ENCODE data around the gene SAXO2. TPM values are rescaled to one million over a fixed set of nuclear protein-coding genes. Genes with fewer than 3 reads are reported as not detected.

Gene SAXO2
- total and polyA plus RNA-seq, 2 donors (not counting 3 experiments of a cell fraction or from before 2014, with no cell fraction given), result 0.98 to 5.2 TPM

GRCh38 chr15:82314769-82315518, 52.3 kb downstream of the SAXO2 start:
- CTCF ChIA-PET, result no interaction called here
- Histone ChIP-seq H3K4me1 (ENCODE audit: control insufficient read depth, extremely low read depth, insufficient read depth, low read length) (peaks cover 4% of the 10 kb centered on the region), H3K9me3 (replicated peaks; ENCODE audit: control insufficient read depth, insufficient read depth, low read length) (no peaks in the 10 kb centered on the region), H3K27me3 (ENCODE audit: control insufficient read depth in 2 of 2, insufficient read depth in 2 of 2, low read length in 2 of 2) (no peaks in the 10 kb centered on the region), H4K20me1 (replicated peaks; ENCODE audit: control insufficient read depth, extremely low read depth, insufficient read depth, low read length) (no peaks in the 10 kb centered on the region), H3K27ac (ENCODE audit: insufficient read depth, low read depth, low read length) (no peak overlapping the region), H3K4me2 (ENCODE audit: insufficient read depth, low read length) (no peak overlapping the region), H3K36me3 (ENCODE audit: control insufficient read depth in 2 of 2, extremely low read depth in 1 of 2, insufficient read depth in 2 of 2, low read length in 2 of 2) (no peaks in the 10 kb centered on the region), H3K4me3 (replicated peaks in 1 of 3; ENCODE audit: insufficient read depth in 1 of 3, low read depth in 1 of 3, low read length in 3 of 3) (no peak overlapping the region), H2AFZ (ENCODE audit: low read depth, low read length) (no peak overlapping the region), H3K9me1 (replicated peaks; ENCODE audit: control insufficient read depth, extremely low read depth, insufficient read depth, low read length) (no peaks in the 10 kb centered on the region), H3K79me2 (ENCODE audit: control insufficient read depth, insufficient read depth, low read length) (no peaks in the 10 kb centered on the region), H3K9ac (replicated peaks; ENCODE audit: extremely low read depth, insufficient read depth, low read length) (no peak overlapping the region)
- intact Hi-C loops (cut with micrococcal nuclease), result no loop called here
- dilution Hi-C loops (cut with MboI; ENCODE audit: extremely low pct_ligation_motif_present, low sequenced_read_pairs), result no loop called here
- TF ChIP-seq CTCF (IDR thresholded peaks at IDR 0.05; ENCODE audit: extremely low read depth in 1 of 2, insufficient read depth in 1 of 2, low read depth in 1 of 2, low read length in 2 of 2) (no peak), EZH2 (IDR thresholded peaks at IDR 0.05; ENCODE audit: borderline replicate concordance, low read depth, low read length, severe bottlenecking) (no peak)
- FAIRE-seq (no peak), DNase-seq (ENCODE audit: low read depth, low spot score) (no peak)
- no TSS peak for BruUV-seq (replicated peaks)
- POLR2A ChIA-PET, result no interaction called here

- no peak overlapping the region for H3K27ac ChIP-seq (ENCODE audit: insufficient read depth, low read depth, low read length)
- peaks cover 4% of the 10 kb centered on the region for H3K4me1 ChIP-seq (ENCODE audit: control insufficient read depth, extremely low read depth, insufficient read depth, low read length)
- dilution Hi-C loops (cut with MboI; ENCODE audit: extremely low pct_ligation_motif_present, low sequenced_read_pairs), result no loop called here
- no peak overlapping the region for H3K4me2 ChIP-seq (ENCODE audit: insufficient read depth, low read length)
- H3K9me1 ChIP-seq (replicated peaks; ENCODE audit: control insufficient read depth, extremely low read depth, insufficient read depth, low read length), result no peaks in the 10 kb centered on the region
- no TSS peak for BruUV-seq (replicated peaks)
- intact Hi-C loops (cut with micrococcal nuclease), result no loop called here
- POLR2A ChIA-PET, result no interaction called here
- H3K36me3 ChIP-seq (ENCODE audit: control insufficient read depth in 2 of 2, extremely low read depth in 1 of 2, insufficient read depth in 2 of 2, low read length in 2 of 2), result no peaks in the 10 kb centered on the region
- TF ChIP-seq FOS (IDR thresholded peaks at IDR 0.05; ENCODE audit: borderline replicate concordance, insufficient read depth, low read length) (no peak), MAX (IDR thresholded peaks at IDR 0.05; ENCODE audit: insufficient read depth, insufficient read length) (no peak), GATA2 (IDR thresholded peaks at IDR 0.05; ENCODE audit: insufficient read depth, insufficient read length, low read depth, low read length) (no peak), CTCF (IDR thresholded peaks at IDR 0.05; ENCODE audit: extremely low read depth in 1 of 2, insufficient read depth in 1 of 2, low read depth in 1 of 2, low read length in 2 of 2) (no peak), JUN (IDR thresholded peaks at IDR 0.05; ENCODE audit: borderline replicate concordance, insufficient read depth, insufficient read length, low read depth) (no peak), EZH2 (IDR thresholded peaks at IDR 0.05; ENCODE audit: borderline replicate concordance, low read depth, low read length, severe bottlenecking) (no peak), POLR2AphosphoS5 (IDR thresholded peaks at IDR 0.05; ENCODE audit: insufficient read depth, low read depth, low read length) (no peak), POLR2A (IDR thresholded peaks at IDR 0.05; ENCODE audit: low read depth, low read length) (no peak), MYC (IDR thresholded peaks at IDR 0.05; ENCODE audit: low read depth, low read length) (no peak)
- no peak overlapping the region for H3K4me3 ChIP-seq (replicated peaks in 1 of 3; ENCODE audit: insufficient read depth in 1 of 3, low read depth in 1 of 3, low read length in 3 of 3)
- DNase-seq (ENCODE audit: low read depth, low spot score) (no peak), FAIRE-seq (no peak)
- CTCF ChIA-PET, result no interaction called here
- H3K9ac ChIP-seq (replicated peaks; ENCODE audit: extremely low read depth, insufficient read depth, low read length), result no peak overlapping the region
- no peaks in the 10 kb centered on the region for H3K79me2 ChIP-seq (ENCODE audit: control insufficient read depth, insufficient read depth, low read length)
- H3K27me3 ChIP-seq (ENCODE audit: control insufficient read depth in 2 of 2, insufficient read depth in 2 of 2, low read length in 2 of 2), result no peaks in the 10 kb centered on the region
- H2AFZ ChIP-seq (ENCODE audit: low read depth, low read length), result no peak overlapping the region
- no peaks in the 10 kb centered on the region for H3K9me3 ChIP-seq (replicated peaks; ENCODE audit: control insufficient read depth, insufficient read depth, low read length)
- no peaks in the 10 kb centered on the region for H4K20me1 ChIP-seq (replicated peaks; ENCODE audit: control insufficient read depth, extremely low read depth, insufficient read depth, low read length)
These were observed 53.1 kb downstream of the SAXO2 start for GRCh38 chr15:82315519-82316246.
